Endodermal cell (in vitro differentiated cells): ENCODE data around the gene PCDHGC3. TPM values are rescaled to one million over a fixed set of nuclear protein-coding genes. Genes with fewer than 3 reads are reported as not detected.
A peak's percentile ranks its signal among the peaks of the same experiment; 100 is the strongest.

ENCODE experiments used
- DNase-seq: peaks from one replicate; pipeline ENCODE4 v3.0.0-alpha.2; 2017
- H3K27ac ChIP-seq: 2 replicates; pipeline ENCODE4 v1.5.1; 2013; ENCODE audit warnings: mild to moderate bottlenecking, low read depth, low read length, moderate library complexity
- H3K27me3 ChIP-seq: 2 replicates; pipeline ENCODE4 v1.6.1; 2013; ENCODE audit warnings: mild to moderate bottlenecking, low read length, moderate library complexity; ENCODE audit not compliant: insufficient read depth, control insufficient read depth, poor library complexity, severe bottlenecking
- H3K36me3 ChIP-seq: 2 replicates; pipeline ENCODE4 v1.7.0; 2013; ENCODE audit warnings: mild to moderate bottlenecking, low read length, moderate library complexity; ENCODE audit not compliant: control insufficient read depth, insufficient read depth
- H3K4me1 ChIP-seq: one replicate; pipeline ENCODE4 v1.7.0; 2013; ENCODE audit warnings: low read length; ENCODE audit not compliant: control insufficient read depth, insufficient read depth
- H3K4me3 ChIP-seq: 2 replicates; pipeline ENCODE4 v1.5.1; 2013; ENCODE audit warnings: mild to moderate bottlenecking, low read length, moderate library complexity
- H3K9ac ChIP-seq: 2 replicates; pipeline ENCODE4 v1.6.1; 2013; ENCODE audit warnings: mild to moderate bottlenecking, low read length, moderate library complexity; ENCODE audit not compliant: poor library complexity, severe bottlenecking; ENCODE audit errors: extremely low read depth
- H3K9me3 ChIP-seq: 2 replicates; pipeline ENCODE4 v1.6.1; 2013; ENCODE audit warnings: mild to moderate bottlenecking, low read length, moderate library complexity; ENCODE audit not compliant: control insufficient read depth
- H3K27ac Mint-ChIP-seq: 2 replicates; pipeline ENCODE4 v1.8.0; 2020; ENCODE audit warnings: mixed read lengths
- H3K27me3 Mint-ChIP-seq: 2 replicates; pipeline ENCODE4 v1.8.0; 2021; ENCODE audit warnings: mild to moderate bottlenecking, mixed read lengths; ENCODE audit not compliant: insufficient read depth
- H3K36me3 Mint-ChIP-seq: 2 replicates; pipeline ENCODE4 v1.8.0; 2020; ENCODE audit warnings: low read depth, mixed read lengths
- H3K4me1 Mint-ChIP-seq: 2 replicates; pipeline ENCODE4 v1.8.0; 2020; ENCODE audit warnings: mixed read lengths
- H3K4me3 Mint-ChIP-seq: 2 replicates; pipeline ENCODE4 v1.8.0; 2020; ENCODE audit warnings: mild to moderate bottlenecking, moderate library complexity, mixed read lengths
- H3K9me3 Mint-ChIP-seq: 2 replicates; pipeline ENCODE4 v1.8.0; 2020; ENCODE audit warnings: mild to moderate bottlenecking, mixed read lengths
- WGBS, 2 experiments: methylation state at CpG; one replicate each; pipeline versions ENCODE4 v1.1.5 to v1.1.7; 2013; ENCODE audit warnings: missing lambda C conversion rate in 2 of 2, mixed read lengths in 1 of 2; ENCODE audit not compliant: insufficient coverage in 1 of 2, insufficient read length in 1 of 2; 5-methylcytosine and 5-hydroxymethylcytosine counted together
- total RNA-seq, 2 donors: library from RNA; stranded (reverse); fragmentation: NEBNext Ultra II Directional in 1 of 2; extraction: Animal tissue kit (Norgen Biotek cat#: 25700) in 1 of 2; gene quantifications; 2 replicates in 1 of 2; 3 replicates in 1 of 2; pipeline ENCODE4 v1.2.1, GENCODE V29; 2021
- TF ChIP-seq, protein P1 (sequence below): fragments of 200-600 bp; sonication (generic); conservative IDR thresholded peaks from 2 replicates; pipeline ENCODE4 v1.5.0; 2021; ENCODE audit warnings: antibody characterized with exemption, mild to moderate bottlenecking

The PCDHGC3 gene
- total RNA-seq, 2 donors from 2014 or later: 13.9 to 27.6 TPM

DNA sequence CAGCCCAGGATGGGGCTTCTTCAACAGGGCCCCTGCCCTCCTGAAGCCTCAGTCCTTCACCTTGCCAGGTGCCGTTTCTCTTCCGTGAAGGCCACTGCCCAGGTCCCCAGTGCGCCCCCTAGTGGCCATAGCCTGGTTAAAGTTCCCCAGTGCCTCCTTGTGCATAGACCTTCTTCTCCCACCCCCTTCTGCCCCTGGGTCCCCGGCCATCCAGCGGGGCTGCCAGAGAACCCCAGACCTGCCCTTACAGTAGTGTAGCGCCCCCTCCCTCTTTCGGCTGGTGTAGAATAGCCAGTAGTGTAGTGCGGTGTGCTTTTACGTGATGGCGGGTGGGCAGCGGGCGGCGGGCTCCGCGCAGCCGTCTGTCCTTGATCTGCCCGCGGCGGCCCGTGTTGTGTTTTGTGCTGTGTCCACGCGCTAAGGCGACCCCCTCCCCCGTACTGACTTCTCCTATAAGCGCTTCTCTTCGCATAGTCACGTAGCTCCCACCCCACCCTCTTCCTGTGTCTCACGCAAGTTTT is 36.7 kb downstream of the PCDHGC3 start:
- peaks cover 39% of the 10 kb centered on the region for H3K36me3 ChIP-seq
- Mint-ChIP-seq H3K27me3 (peaks cover 6% of the 10 kb centered on the region), H3K36me3 (peaks cover 21% of the 10 kb centered on the region), H3K27ac (peak overlapping the region; percentile 92), H3K9me3 (no peaks in the 10 kb centered on the region), H3K4me1 (peaks cover 38% of the 10 kb centered on the region), H3K4me3 (peak overlapping the region; percentile 69)
- no peak overlapping the region for H3K9ac ChIP-seq
- no peaks in the 10 kb centered on the region for H3K27me3 ChIP-seq
- peaks cover 26% of the 10 kb centered on the region for H3K4me1 ChIP-seq
- WGBS, 2 experiments: 43 to 53% methylated on average over 14 to 28 of the region's 28 CpGs
- TF ChIP-seq, protein P1, sequence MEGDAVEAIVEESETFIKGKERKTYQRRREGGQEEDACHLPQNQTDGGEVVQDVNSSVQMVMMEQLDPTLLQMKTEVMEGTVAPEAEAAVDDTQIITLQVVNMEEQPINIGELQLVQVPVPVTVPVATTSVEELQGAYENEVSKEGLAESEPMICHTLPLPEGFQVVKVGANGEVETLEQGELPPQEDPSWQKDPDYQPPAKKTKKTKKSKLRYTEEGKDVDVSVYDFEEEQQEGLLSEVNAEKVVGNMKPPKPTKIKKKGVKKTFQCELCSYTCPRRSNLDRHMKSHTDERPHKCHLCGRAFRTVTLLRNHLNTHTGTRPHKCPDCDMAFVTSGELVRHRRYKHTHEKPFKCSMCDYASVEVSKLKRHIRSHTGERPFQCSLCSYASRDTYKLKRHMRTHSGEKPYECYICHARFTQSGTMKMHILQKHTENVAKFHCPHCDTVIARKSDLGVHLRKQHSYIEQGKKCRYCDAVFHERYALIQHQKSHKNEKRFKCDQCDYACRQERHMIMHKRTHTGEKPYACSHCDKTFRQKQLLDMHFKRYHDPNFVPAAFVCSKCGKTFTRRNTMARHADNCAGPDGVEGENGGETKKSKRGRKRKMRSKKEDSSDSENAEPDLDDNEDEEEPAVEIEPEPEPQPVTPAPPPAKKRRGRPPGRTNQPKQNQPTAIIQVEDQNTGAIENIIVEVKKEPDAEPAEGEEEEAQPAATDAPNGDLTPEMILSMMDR: peak; percentile 97
- H3K27ac ChIP-seq: peak overlapping the region; percentile 99
- DNase-seq: peak; percentile 99
- H3K9me3 ChIP-seq: no peaks in the 10 kb centered on the region
- H3K4me3 ChIP-seq: peak overlapping the region; percentile 69

DNA sequence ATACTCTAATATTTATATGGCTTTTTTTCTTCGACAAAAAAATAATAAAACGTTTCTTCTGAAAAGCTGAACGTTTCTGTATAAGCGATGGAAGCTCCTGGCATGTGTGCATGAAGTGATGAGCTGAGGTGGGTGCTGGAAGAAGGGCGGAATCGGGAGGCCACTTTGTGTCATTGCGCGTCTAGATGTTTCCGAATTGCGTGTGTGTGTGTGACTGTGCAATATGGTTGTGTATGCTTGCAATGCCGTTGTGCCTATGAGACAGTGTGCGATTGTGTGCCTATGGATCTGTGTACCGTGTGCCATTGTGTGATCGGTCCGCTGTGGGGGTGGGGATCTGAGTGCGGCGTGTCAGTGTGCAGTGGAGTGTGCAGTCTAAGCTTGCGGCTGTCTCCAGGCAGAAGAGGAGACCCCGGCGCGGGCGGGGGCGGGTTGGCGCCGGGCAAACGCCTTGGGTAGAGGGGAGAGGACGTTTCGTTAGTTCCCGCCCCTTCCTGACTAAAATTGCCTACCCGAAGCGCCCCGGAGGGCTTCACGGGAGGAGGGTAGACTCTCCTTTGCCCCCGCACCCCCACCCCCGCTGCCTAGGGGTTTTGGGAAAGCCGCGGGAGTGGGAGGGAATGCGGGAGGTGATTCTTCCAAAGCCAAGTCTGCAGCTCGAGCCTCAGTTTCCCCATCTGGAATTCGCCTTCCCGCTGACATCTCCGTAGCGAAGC is 37.3 kb downstream of the PCDHGC3 start:
- peaks cover 25% of the 10 kb centered on the region for H3K36me3 Mint-ChIP-seq
- peaks cover 6% of the 10 kb centered on the region for H3K27me3 Mint-ChIP-seq
- peak overlapping the region; percentile 92 for H3K27ac Mint-ChIP-seq
- Histone ChIP-seq H3K27me3 (no peaks in the 10 kb centered on the region), H3K9me3 (no peaks in the 10 kb centered on the region), H3K36me3 (peaks cover 45% of the 10 kb centered on the region), H3K9ac (no peak overlapping the region), H3K4me1 (peaks cover 21% of the 10 kb centered on the region), H3K27ac (peak overlapping the region; percentile 99), H3K4me3 (peak overlapping the region; percentile 69)
- WGBS, 2 experiments: 40 to 69% methylated on average over 10 to 43 of the region's 43 CpGs
- H3K4me1 Mint-ChIP-seq: peaks cover 38% of the 10 kb centered on the region
- no peaks in the 10 kb centered on the region for H3K9me3 Mint-ChIP-seq
- H3K4me3 Mint-ChIP-seq: peak overlapping the region; percentile 69
- peak; percentile 77 for DNase-seq
- TF ChIP-seq, protein P1: no peak

DNA sequence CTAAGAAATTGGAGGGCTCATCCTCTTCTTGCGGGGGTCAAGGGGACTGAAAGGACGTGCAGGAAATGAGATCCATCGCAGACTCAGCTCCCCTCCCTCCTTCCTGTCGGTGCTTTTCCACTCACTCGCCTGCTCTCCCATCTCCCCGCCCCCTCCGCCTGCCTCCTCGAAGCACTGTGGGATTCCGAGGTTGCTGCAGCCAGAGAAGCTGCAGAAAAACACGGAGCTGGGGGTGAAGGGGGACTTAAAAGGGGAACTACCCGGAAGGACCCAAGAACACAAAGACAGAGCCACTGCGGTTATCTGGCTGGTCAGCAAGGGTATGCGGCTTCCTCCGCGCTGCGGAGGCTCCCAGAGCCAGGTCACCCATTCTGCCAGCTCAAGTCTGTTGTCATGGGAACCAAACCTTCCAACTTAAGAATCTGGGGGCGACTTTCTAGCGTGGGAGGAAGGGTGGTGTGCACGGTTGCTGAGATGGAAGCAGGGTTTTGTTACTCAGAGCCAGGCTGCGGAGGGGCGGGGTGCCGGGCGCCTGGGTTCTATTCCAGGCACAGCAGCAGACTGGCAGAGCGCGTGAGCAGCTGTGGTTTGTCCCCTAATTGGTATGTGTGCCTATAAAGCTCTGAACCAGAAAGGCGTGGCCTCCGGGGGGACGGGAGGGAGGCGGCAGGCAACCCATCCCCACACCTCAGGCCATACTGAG is 38.0 kb downstream of the PCDHGC3 start:
- H3K27me3 Mint-ChIP-seq: peaks cover 6% of the 10 kb centered on the region

More for the DNA sequence above, 38.0 kb downstream of the PCDHGC3 start:
- no peaks in the 10 kb centered on the region for H3K27me3 ChIP-seq
- H3K4me3 ChIP-seq: peak overlapping the region; percentile 69
- Mint-ChIP-seq H3K9me3 (no peaks in the 10 kb centered on the region), H3K36me3 (peaks cover 30% of the 10 kb centered on the region), H3K4me3 (peak overlapping the region; percentile 69), H3K27ac (peak overlapping the region; percentile 92), H3K4me1 (peaks cover 33% of the 10 kb centered on the region)
- peak overlapping the region; percentile 99 for H3K27ac ChIP-seq
- H3K9me3 ChIP-seq: no peaks in the 10 kb centered on the region
- peak; percentile 87 for DNase-seq
- no peak overlapping the region for H3K9ac ChIP-seq
- H3K4me1 ChIP-seq: peaks cover 15% of the 10 kb centered on the region
- TF ChIP-seq, protein P1: no peak
- WGBS, 2 experiments: 18 to 34% methylated on average over 7 to 29 of the region's 29 CpGs
- H3K36me3 ChIP-seq: peaks cover 52% of the 10 kb centered on the region
